Putamen (tissue), 1 donor: Measurements from ENCODE around the gene TMEM95.
"Not testable (repeated sequence)": the region's sequence is repeated elsewhere in the genome, so short reads cannot be mapped to it uniquely, and the experiment has no call there.

Source experiments
- DNase-seq: peaks from one replicate; pipeline ENCODE4 v3.0.0-alpha.2; 2016; ENCODE audit warnings: low spot score

The TMEM95 gene

GRCh38 chr17:7346761-7347614 is 8.0 kb upstream of the TMEM95 start:
- no peak for DNase-seq

GRCh38 chr17:7347630-7348477 is 7.1 kb upstream of the TMEM95 start:
- no peak for DNase-seq

GRCh38 chr17:7348478-7349242 is 6.3 kb upstream of the TMEM95 start:
- no peak for DNase-seq

DNA sequence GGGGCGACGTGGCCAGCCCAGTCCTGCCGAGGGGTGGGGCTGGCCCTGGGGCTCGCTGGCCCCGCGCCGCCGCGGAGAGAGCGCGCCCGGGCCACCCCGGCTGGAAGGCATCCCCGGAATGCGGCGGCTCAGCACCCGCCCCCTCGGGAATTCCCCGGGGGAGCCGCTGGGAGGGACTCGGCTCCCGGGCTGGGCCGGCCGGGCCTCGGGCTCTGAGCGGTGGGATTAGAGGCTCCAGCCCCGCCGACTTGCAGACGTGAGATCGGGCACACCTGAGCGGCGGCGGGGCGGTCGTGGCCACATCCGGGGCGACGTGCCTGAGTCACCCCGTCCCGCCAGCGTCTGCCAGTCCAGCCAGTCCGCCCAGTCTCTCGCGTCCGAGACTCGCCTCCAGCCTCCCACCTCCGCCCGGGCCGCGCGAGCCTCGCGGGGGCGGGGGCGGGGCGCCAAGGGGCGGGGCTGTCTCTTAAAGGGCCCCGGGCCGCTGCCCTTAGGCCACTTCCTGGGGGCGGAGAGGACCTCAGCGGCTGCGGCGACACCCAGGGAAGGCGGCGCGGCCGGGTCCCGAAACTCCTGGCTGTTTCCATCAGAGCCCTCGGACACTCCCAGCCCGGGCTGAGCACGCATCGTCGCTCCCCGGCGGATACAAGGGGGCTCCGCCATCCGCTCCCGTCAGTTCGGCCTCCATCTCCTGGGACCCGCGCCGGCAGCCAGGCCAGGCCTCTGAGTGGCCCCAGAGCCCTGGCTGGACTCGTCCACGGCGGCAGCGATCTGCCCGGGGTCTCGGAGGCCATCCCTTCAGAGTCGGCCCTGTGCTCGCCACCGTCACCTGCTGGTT is 3.1 kb upstream of the TMEM95 start, which contains the start of gene KCTD11:
Gene KCTD11 (plus strand): TSS at position 498 of the 838 bp plus-strand sequence.
- peak; percentile 86 for DNase-seq

GRCh38 chr17:7352503-7352889 is 2.5 kb upstream of the TMEM95 start:
- no peak for DNase-seq

DNA sequence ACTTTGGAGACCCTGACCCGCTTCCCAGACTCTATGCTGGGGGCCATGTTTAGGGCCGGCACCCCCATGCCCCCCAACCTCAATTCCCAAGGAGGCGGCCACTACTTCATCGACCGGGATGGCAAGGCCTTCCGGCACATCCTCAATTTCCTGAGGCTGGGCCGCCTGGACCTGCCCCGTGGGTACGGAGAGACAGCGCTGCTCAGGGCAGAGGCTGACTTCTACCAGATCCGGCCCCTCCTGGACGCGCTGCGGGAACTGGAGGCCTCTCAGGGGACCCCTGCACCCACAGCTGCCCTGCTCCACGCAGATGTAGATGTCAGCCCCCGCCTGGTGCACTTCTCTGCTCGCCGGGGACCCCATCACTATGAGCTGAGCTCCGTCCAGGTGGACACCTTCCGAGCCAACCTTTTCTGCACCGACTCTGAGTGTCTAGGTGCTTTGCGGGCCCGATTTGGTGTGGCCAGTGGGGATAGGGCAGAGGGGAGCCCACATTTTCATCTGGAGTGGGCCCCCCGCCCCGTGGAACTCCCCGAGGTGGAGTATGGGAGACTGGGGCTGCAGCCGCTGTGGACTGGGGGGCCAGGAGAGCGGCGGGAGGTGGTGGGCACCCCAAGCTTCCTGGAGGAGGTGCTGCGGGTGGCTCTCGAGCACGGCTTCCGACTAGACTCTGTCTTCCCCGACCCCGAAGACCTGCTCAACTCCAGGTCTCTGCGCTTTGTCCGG is 1.9 kb upstream of the TMEM95 start:
- DNase-seq: no peak

DNA sequence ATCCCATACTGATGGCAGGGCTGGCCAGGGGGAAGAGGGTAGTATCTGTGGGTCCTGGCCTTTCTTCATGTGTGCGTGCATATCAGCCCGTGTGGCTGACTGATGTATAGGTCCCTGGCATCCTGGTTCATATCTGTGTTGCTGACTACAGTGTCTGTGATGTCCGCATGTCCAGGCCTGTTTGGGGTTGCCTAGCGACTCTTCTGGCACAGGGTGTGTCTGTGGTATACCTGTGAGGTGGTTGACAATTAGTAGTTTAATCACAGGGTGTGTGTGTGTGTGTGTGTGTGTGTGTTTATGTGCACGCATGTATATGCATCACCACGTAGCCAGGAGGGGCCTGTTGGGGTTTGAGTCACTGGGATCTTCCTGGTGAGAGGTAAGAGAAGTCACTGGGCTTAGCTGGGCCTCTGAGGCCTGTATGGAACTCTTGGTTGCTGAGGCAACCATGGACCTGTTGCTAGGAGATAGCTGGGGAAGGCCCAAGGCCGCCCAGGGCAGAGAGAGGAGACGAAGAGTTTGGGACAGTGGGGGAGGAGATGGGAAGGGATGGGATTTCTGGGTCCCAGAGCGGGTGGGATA is 603 bp upstream of the TMEM95 start:
- peak; percentile 16 for DNase-seq

GRCh38 chr17:7355573-7355972 is 617 bp downstream of the TMEM95 start:
- no peak for DNase-seq

GRCh38 chr17:7356072-7356549 is 1.2 kb downstream of the TMEM95 start:
- DNase-seq: peak; percentile 64

- DNase-seq: peak; percentile 53
These were observed 1.8 kb downstream of the TMEM95 start for GRCh38 chr17:7356756-7357155.

DNA sequence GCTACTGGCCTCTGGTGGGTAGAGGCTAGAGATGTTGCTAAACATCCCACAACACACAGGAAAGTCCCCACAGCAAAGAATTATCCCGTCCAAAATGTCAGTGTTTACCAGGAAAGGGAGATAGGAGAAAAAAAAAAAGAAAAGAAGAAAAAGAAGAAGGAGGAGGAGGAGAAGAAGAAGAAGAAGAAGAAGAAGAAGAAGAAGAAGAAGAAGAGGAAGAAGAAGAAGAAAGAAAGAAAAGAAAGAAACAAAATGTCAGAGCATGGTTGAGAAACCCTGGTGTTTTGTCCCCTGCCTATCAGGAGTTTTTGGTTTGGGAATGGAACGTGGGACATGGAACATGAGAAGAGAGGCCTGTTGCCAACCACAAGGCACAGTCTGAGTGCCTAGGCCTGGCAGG is 2.4 kb downstream of the TMEM95 start:
- DNase-seq: no peak

- DNase-seq: no peak
These were observed 7.0 kb downstream of the TMEM95 start for GRCh38 chr17:7361906-7362305.

GRCh38 chr17:7363311-7363710 is 8.4 kb downstream of the TMEM95 start:
- no peak for DNase-seq

GRCh38 chr17:7365963-7366362 is 11.0 kb downstream of the TMEM95 start:
- DNase-seq: not testable (repeated sequence)

DNA sequence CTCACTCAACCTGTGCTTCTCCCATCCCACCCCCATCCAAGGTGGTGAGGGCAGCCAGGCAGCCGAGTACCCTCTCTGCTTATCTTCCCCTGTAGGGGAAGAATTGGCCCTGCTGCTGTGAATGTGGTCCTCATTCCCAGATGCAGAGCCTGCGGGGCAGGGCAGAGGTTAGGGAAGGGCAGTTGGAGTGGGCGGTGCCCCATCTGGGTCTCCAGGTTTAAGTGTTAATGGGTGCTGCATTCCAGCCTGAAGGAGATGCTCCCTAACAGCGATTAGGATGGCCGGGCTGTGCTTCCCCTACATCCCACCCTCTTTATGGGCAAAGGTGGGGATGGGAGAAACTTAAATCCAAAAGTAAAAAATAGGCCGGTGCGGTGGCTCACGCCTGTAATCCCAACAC is 12.1 kb downstream of the TMEM95 start:
- DNase-seq: no peak

- DNase-seq: no peak
These were observed 13.1 kb downstream of the TMEM95 start for GRCh38 chr17:7367918-7368598.

- not testable (repeated sequence) for DNase-seq
These were observed 13.6 kb downstream of the TMEM95 start for GRCh38 chr17:7368599-7368994.

- DNase-seq: no peak
These were observed 14.9 kb downstream of the TMEM95 start for GRCh38 chr17:7369825-7370224.

DNA sequence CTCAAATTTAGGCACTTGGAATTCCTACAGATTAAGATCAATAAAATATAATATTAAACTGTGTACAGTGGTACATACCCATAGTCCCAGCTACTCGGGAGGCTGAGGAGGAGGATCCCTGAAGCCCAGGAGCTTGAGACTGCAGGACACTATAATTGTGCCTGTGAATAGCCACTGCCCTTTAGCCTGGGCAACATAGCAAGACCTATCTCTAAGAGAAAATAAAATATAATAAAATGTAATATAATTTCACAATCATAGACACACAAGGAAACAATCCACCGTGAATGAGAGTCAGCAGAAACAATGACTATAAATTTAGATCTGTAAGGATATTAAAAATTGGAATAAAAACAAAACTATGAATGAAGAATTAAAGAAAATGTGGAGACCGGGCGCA is 15.9 kb downstream of the TMEM95 start:
- no peak for DNase-seq

DNA sequence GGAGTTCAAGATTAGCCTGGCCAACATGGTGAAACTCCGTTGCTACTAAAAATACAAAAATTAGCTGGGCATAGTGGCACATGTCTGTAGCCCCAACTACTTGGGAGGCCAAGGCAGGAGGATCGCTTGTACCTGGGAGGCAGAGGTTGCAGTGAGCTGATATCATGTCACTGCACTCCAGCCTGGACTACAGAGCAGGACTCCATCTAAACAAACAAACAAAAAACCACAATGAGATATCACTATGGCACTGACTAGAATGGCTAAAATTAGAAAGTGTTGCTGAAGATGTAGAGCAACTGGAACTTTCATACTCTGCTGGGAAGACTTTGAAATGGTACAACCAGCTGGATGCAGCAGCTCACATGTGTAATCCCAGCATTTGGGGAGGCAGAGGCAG is 19.4 kb downstream of the TMEM95 start:
- DNase-seq: no peak
